ENCODE data around the gene SLC4A11.

DNA sequence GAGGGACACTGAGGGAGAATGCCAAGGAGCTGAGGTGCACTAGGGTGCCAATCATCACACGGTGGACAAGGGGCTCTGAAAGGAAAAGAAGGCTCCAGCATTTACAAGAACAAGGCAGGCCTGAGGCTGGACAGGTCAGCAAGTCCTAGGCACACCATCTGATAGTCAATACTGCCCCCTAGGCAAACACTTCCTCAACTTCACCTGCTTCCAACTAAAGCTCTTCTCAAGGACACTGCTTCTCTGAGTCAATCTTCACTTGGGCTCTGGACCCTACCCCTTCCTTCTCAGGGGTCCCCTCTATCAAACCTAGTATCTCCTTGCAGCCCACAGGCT, 37.7 kb upstream of the SLC4A11 start:
- TF ChIP-seq, protein P1, sequence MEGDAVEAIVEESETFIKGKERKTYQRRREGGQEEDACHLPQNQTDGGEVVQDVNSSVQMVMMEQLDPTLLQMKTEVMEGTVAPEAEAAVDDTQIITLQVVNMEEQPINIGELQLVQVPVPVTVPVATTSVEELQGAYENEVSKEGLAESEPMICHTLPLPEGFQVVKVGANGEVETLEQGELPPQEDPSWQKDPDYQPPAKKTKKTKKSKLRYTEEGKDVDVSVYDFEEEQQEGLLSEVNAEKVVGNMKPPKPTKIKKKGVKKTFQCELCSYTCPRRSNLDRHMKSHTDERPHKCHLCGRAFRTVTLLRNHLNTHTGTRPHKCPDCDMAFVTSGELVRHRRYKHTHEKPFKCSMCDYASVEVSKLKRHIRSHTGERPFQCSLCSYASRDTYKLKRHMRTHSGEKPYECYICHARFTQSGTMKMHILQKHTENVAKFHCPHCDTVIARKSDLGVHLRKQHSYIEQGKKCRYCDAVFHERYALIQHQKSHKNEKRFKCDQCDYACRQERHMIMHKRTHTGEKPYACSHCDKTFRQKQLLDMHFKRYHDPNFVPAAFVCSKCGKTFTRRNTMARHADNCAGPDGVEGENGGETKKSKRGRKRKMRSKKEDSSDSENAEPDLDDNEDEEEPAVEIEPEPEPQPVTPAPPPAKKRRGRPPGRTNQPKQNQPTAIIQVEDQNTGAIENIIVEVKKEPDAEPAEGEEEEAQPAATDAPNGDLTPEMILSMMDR (IDR thresholded peaks at IDR 0.05): peak in 5 of 12 donors; percentile 15 to 23 (median 21)
- no peak for TF ChIP-seq POLR2A (IDR thresholded peaks at IDR 0.05)
